LoVo (cell line): ENCODE data around the gene ZKSCAN4.

Experiments used
- DNase-seq: peaks from one replicate; pipeline ENCODE4 v3.0.0-alpha.2; 2016; ENCODE audit warnings: low spot score

ZKSCAN4 gene

GRCh38 chr6:28248916-28249315 lies 3.2 kb downstream of the ZKSCAN4 start:
- no peak for DNase-seq

GRCh38 chr6:28245206-28245941 lies 6.7 kb downstream of the ZKSCAN4 start:
- no peak for DNase-seq

DNA sequence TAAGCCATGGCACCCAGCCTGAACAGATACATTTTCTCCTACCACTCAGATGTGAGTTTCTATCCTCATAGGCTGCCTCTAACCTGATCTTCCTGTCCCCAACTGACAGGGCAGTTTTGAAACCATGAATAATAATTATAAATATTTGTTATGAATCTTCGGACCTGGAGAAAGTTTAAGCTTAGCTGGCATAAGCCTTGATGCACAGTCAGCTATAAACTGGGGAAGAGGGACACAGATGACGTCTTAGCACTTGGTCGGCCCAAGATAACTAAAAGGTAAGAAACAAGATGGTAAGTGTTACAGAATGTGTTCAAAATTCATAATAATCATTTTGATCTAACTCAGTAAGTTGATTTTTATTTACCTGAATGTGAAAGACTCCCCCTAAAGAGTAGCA lies 8.1 kb downstream of the ZKSCAN4 start:
- no peak for DNase-seq

DNA sequence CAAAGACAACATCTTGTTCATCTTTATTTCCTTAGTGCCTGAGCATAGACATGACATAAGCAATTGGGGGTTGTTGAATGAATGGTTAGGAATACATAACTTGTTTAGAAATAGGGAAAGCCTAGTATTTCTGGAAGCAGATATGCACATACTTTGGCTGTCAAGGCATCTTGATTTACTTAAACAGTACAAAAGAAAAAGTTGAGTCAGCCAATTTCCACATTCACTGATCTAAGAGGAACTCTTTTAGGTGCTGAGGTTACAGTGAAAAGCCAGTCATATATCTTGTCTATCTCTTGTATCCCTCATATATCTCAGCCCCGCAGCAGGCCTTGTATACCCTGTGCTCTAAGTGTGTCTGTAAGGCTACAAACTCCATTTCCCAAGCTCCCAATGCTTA lies 11.6 kb downstream of the ZKSCAN4 start:
- DNase-seq = no peak

- DNase-seq = no peak
These were observed 12.4 kb downstream of the ZKSCAN4 start for GRCh38 chr6:28239636-28240035.

DNA sequence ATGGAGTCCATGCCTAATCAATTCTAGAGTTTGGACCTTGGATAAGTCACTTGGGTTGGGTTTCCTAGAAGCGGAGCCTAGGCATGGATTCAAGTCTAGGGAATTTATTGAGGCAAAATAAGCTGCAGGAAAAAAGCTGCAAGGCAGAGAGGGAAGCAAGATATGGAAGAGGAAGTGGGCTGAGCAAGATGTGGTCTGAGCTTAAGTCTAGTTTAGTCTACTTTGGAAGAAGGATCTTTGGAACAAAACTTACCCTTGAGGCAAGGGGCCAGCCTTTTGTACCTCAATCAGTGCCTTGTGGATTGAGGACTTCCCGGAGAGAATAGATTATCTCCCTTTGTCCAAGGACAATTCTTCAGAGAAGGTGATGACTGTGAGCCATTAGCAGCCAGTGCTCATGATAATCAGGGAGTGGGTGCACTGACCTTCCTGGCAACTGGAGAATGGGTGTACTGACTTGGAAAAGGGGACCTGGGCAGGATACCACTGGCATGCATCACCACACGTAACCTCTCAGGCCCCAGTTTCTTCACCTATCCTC lies 16.1 kb downstream of the ZKSCAN4 start:
- no peak for DNase-seq

- DNase-seq = no peak
These were observed 19.3 kb downstream of the ZKSCAN4 start for GRCh38 chr6:28232785-28233184.

GRCh38 chr6:28226460-28226859 lies 25.6 kb downstream of the ZKSCAN4 start:
- DNase-seq = no peak

DNA sequence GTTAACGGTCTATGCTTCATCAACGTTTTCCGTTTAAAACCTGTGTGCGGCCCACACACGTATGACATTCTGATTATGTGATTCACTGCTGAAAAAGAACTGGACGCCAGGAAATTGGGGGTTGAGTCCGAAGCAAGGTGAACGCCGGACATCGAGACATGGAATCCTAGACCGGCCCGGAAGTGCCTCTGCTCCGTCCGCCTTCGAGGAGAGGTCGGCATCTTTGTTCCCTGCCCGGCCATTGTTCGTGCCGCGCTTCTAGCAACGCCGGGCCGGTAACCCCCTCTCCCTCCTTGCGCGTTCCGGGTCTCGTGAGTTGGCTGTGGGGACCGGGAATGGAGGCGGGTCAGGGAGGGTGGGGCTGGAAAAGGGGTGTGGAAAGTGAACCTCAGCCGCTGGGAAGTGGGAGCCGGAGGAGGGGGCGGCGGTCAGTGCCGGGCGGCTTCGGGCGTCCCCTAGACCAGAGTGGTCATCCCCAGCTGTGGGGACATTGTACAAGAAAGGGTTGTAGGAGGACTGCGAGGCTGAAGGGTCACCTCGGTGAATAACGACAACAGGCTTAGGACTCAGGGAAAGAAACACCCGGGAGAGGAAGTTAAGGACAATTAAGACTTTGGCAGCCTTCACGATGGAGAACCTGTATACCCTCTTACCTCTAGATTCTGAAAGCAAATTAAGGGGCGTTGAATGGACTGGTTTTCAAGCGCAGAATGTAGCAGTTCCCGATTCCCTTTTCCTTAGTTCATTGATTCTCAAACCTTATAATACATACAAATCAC lies 26.8 kb downstream of the ZKSCAN4 start, which contains the start of gene ZSCAN9:
Gene ZSCAN9, plus strand, starts transcription at position 220 of the 779 bp plus-strand sequence. CDS start 1,810 bp downstream, outside the sequence.
- DNase-seq = peak; percentile 91

DNA sequence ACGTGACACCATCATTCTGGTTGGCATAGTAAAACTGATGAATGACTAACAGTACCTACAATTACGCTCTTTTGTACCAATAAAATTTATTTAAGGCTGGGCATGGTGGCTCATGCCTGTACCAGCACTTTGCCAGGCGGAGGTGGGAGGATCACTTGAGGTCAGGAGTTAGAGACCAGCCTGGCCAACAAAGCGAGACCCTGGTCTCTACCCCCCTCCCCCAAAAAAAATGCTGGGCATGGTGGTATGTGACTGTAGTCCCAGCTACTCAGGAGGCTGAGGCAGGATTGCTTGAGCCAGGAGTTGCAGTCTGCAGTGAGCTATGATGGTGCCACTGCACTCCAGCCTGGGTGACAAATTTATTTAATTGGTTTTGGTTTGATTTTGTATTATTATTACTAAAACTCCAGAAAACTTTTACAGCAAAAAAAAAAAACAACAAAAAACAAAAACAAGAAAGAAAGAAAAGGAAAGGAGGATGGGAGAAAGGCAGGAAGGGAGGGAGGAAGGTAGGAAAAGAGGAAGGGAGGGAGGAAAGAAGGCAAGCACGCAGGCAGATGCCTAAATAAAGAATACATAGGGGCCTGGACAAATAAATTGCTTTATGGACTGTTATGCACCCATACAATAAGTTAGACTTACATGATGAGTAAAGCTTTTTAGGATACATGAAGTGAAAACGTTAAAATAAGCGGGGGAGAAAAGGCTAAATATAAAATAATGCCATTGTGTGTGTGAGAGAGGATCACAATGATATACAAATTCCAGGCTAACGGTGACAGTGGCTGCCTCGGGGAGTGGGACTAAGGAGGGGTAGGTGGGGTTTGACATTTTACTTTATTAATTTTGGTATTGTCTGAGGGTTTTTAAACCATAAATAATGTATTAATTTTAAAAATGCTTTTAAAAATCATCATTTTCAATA lies 27.7 kb downstream of the ZKSCAN4 start:
- no peak for DNase-seq

- DNase-seq = no peak
These were observed 31.6 kb downstream of the ZKSCAN4 start for GRCh38 chr6:28220257-28221133.

GRCh38 chr6:28218312-28219248 lies 33.5 kb downstream of the ZKSCAN4 start:
- DNase-seq = peak; percentile 73

GRCh38 chr6:28217890-28218289 lies 34.2 kb downstream of the ZKSCAN4 start:
- no peak for DNase-seq

- peak; percentile 82 for DNase-seq
These were observed 36.6 kb downstream of the ZKSCAN4 start for GRCh38 chr6:28215425-28215824.

- no peak for DNase-seq
These were observed 38.9 kb downstream of the ZKSCAN4 start for GRCh38 chr6:28213213-28213523.

DNA sequence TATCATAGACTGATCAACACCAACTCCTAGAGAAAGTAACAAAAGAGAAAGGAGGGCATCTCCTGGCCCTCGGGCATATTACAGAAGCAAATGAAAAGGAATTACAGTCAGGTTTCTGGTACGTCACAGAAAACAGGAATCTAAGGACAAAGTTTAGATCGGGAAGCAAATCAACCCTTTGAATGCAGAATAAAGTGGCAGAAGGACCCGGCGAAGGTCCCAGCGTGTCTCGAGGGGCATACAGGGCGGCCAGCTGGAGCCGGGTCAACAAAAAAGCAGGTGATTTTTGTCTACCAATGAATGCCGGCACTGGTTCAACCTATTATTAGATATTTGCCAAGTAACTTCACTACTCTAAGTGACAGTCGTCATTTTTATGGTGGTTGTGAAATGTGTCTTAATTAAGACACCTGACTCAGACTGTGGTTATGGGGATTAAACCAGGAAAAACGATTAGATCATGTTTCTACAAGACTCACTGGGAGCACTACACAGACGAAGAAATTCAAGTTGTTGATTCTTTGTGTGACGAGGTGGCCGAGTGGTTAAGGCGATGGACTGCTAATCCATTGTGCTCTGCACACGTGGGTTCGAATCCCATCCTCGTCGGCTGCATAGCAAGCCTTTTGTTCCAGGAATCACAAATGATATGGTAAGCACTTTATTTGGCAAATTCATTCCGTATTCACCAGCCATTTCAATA lies 39.4 kb downstream of the ZKSCAN4 start:
- peak; percentile 82 for DNase-seq

GRCh38 chr6:28211840-28212509 lies 40.1 kb downstream of the ZKSCAN4 start:
- no peak for DNase-seq

GRCh38 chr6:28209753-28210535 lies 42.1 kb downstream of the ZKSCAN4 start:
- DNase-seq = no peak
